HepG2 (cell line): ENCODE results near the gene DCAF4.

Source experiments
- EHMT2 ChIP-seq: fragments of 200-600 bp; sonication (generic); IDR thresholded peaks from 2 replicates; pipeline ENCODE4 v1.7.0; 2017; ENCODE audit warnings: antibody characterized with exemption, low read depth, low read length, borderline replicate concordance
- EZH2 ChIP-seq: conservative IDR thresholded peaks from 2 replicates; pipeline ENCODE4 v1.6.1; 2012; ENCODE audit warnings: mild to moderate bottlenecking, low read depth, low read length, moderate library complexity
- POLR2A ChIP-seq, 2 experiments: IDR thresholded peaks; 2 replicates each; pipeline ENCODE4 v1.6.1; 2011; ENCODE audit warnings: low read depth in 2 of 2, low read length in 2 of 2, mild to moderate bottlenecking in 1 of 2, moderate library complexity in 1 of 2; ENCODE audit not compliant: insufficient read depth in 1 of 2
- POLR2AphosphoS5 ChIP-seq: IDR thresholded peaks from 2 replicates; pipeline ENCODE4 v1.6.1; 2012; ENCODE audit warnings: low read depth, low read length
- RELA ChIP-seq: sonication (generic); formaldehyde crosslinking; IDR thresholded peaks from 2 replicates; pipeline ENCODE4 v1.4.0; 2020; ENCODE audit warnings: missing genetic modification reagents
- SP1 ChIP-seq, 2 experiments: fragments of 450-650 bp in 1 of 2; sonication (generic) in 1 of 2; formaldehyde crosslinking in 1 of 2; IDR thresholded peaks; 2 replicates each; pipeline versions ENCODE4 v1.4.0 to v1.6.1; 2016 to 2020; ENCODE audit warnings: missing genetic modification reagents in 1 of 2
- SSRP1 ChIP-seq: IDR thresholded peaks from 2 replicates; pipeline ENCODE4 v1.6.1; 2016; ENCODE audit warnings: control low read depth
- TBP ChIP-seq: sonication (generic); formaldehyde crosslinking; IDR thresholded peaks from 2 replicates; pipeline ENCODE4 v1.5.0; 2020; ENCODE audit warnings: missing genetic modification reagents
- U2AF1 ChIP-seq: fragments of 200-400 bp; formaldehyde crosslinking; optimal IDR thresholded peaks from 2 replicates; pipeline ENCODE3; 2017; ENCODE audit warnings: mild to moderate bottlenecking, low read depth, low read length
- ZNF660 ChIP-seq: sonication (generic); formaldehyde crosslinking; IDR thresholded peaks from 2 replicates; pipeline ENCODE4 v1.5.1; 2020; ENCODE audit warnings: mild to moderate bottlenecking, low read depth, missing genetic modification reagents, borderline replicate concordance
- TF ChIP-seq, protein P1 (sequence below): sonication (generic); formaldehyde crosslinking; IDR thresholded peaks from 2 replicates; pipeline ENCODE4 v1.4.0; 2020; ENCODE audit warnings: missing genetic modification reagents, borderline replicate concordance
- TF ChIP-seq, protein P2 (sequence below): sonication (generic); formaldehyde crosslinking; IDR thresholded peaks from 2 replicates; pipeline ENCODE4 v1.5.0; 2020; ENCODE audit warnings: mild to moderate bottlenecking, missing genetic modification reagents, moderate library complexity
- TF ChIP-seq, protein P3 (sequence below): sonication (generic); formaldehyde crosslinking; IDR thresholded peaks from 2 replicates; pipeline ENCODE4 v1.5.0; 2020; ENCODE audit warnings: missing genetic modification reagents
- TF ChIP-seq, protein P4 (sequence below): IDR thresholded peaks from 2 replicates; pipeline ENCODE4 v1.6.1; 2012; ENCODE audit warnings: inconsistent platforms

DNA sequence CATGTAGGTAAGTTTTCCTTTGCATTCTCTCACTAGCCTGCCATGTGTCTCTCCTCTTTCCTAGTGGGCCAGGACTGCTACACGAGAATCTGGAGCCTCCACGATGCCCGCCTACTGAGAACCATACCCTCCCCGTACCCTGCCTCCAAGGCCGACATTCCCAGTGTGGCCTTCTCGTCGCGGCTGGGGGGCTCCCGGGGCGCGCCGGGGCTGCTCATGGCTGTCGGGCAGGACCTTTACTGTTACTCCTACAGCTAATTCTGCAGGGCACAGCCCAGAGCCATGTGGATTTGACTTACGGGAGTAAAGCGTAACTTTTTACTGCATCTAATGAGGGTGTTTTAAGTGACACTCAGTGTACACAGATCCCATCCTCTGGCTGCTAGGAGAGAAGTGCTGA, 32.3 kb downstream of the DCAF4 start:
- no peak for TF ChIP-seq EHMT2
- TF ChIP-seq, protein P1, sequence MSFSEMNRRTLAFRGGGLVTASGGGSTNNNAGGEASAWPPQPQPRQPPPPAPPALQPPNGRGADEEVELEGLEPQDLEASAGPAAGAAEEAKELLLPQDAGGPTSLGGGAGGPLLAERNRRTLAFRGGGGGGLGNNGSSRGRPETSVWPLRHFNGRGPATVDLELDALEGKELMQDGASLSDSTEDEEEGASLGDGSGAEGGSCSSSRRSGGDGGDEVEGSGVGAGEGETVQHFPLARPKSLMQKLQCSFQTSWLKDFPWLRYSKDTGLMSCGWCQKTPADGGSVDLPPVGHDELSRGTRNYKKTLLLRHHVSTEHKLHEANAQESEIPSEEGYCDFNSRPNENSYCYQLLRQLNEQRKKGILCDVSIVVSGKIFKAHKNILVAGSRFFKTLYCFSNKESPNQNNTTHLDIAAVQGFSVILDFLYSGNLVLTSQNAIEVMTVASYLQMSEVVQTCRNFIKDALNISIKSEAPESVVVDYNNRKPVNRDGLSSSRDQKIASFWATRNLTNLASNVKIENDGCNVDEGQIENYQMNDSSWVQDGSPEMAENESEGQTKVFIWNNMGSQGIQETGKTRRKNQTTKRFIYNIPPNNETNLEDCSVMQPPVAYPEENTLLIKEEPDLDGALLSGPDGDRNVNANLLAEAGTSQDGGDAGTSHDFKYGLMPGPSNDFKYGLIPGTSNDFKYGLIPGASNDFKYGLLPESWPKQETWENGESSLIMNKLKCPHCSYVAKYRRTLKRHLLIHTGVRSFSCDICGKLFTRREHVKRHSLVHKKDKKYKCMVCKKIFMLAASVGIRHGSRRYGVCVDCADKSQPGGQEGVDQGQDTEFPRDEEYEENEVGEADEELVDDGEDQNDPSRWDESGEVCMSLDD (CRISPR knock-in tag) = no peak
- TF ChIP-seq, protein P2, sequence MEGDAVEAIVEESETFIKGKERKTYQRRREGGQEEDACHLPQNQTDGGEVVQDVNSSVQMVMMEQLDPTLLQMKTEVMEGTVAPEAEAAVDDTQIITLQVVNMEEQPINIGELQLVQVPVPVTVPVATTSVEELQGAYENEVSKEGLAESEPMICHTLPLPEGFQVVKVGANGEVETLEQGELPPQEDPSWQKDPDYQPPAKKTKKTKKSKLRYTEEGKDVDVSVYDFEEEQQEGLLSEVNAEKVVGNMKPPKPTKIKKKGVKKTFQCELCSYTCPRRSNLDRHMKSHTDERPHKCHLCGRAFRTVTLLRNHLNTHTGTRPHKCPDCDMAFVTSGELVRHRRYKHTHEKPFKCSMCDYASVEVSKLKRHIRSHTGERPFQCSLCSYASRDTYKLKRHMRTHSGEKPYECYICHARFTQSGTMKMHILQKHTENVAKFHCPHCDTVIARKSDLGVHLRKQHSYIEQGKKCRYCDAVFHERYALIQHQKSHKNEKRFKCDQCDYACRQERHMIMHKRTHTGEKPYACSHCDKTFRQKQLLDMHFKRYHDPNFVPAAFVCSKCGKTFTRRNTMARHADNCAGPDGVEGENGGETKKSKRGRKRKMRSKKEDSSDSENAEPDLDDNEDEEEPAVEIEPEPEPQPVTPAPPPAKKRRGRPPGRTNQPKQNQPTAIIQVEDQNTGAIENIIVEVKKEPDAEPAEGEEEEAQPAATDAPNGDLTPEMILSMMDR (CRISPR knock-in tag) = no peak
- TF ChIP-seq SSRP1 = no peak
- no peak for TF ChIP-seq TBP (CRISPR knock-in tag)
- no peak for TF ChIP-seq RELA
- no peak for TF ChIP-seq SP1 (IDR thresholded peaks at IDR 0.05)
- TF ChIP-seq SP1 (CRISPR knock-in tag; IDR thresholded peaks at IDR 0.05) = no peak
- no peak for TF ChIP-seq POLR2AphosphoS5
- TF ChIP-seq, protein P3, sequence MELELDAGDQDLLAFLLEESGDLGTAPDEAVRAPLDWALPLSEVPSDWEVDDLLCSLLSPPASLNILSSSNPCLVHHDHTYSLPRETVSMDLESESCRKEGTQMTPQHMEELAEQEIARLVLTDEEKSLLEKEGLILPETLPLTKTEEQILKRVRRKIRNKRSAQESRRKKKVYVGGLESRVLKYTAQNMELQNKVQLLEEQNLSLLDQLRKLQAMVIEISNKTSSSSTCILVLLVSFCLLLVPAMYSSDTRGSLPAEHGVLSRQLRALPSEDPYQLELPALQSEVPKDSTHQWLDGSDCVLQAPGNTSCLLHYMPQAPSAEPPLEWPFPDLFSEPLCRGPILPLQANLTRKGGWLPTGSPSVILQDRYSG (CRISPR knock-in tag) = no peak
- no peak for TF ChIP-seq POLR2A (IDR thresholded peaks at IDR 0.05; ENCODE audit: insufficient read depth in 1 of 2, low read depth in 2 of 2, low read length in 2 of 2)
- no peak for TF ChIP-seq EZH2
- no peak for TF ChIP-seq U2AF1
- TF ChIP-seq ZNF660 (CRISPR knock-in tag) = no peak
- TF ChIP-seq, protein P4, sequence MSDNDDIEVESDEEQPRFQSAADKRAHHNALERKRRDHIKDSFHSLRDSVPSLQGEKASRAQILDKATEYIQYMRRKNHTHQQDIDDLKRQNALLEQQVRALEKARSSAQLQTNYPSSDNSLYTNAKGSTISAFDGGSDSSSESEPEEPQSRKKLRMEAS = no peak
